ENCODE measurements around the gene MEG3.

DNA sequence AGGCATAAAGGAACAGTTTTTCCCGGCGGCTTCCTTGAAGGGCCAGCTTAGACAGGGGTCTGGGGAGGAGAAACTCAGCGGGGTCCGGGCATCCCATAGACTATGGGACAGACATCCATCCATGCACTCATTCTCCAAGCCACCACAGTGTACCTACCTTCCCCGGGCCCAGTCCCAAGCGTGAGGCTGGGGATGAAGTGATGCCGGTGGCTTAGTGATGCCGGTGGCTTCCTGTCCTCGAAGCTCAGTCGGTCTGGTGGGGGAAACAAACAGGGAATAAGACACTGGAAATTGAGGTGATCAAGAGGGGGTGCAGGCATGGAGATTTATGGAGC, 77.2 kb downstream of the MEG3 start:
- TF ChIP-seq POLR2A (IDR thresholded peaks at IDR 0.05; ENCODE audit: low read length) (no peak), GATA1 (IDR thresholded peaks at IDR 0.05; ENCODE audit: low read depth, low read length) (no peak)
